Measurements from ENCODE around the gene TTC39B.

Gene TTC39B

GRCh38 chr9:15306757-15307522 is at the start of gene TTC39B:
Gene TTC39B, minus strand, starts transcription at chr9:15307216. Its CDS starts 91 bp downstream, at chr9:15307125.
- H3K36me3 ChIP-seq (ENCODE audit: control insufficient read depth in 2 of 2, insufficient read depth in 1 of 2, low read length in 2 of 2): no peaks in the 10 kb centered on the region
- no peaks in the 10 kb centered on the region for H3K9me3 ChIP-seq (ENCODE audit: control insufficient read depth, insufficient read depth, low read depth, low read length)
- H3K4me1 ChIP-seq (ENCODE audit: control insufficient read depth, insufficient read depth, low read length): no peaks in the 10 kb centered on the region
- CTCF ChIA-PET: interaction anchor here (0.5 to 1.3 kb wide), 6 partner anchors 29 to 115 kb away, joined by 3 to 4 read pairs (median 3); no protein-coding TSS in a partner anchor
- TF ChIP-seq ZIC2 (tag by site-specific recombination; IDR thresholded peaks at IDR 0.05) (0 out of 2 replicates have a peak, but pooled peaks have one; percentile 32), KLF7 (tag by site-specific recombination; IDR thresholded peaks at IDR 0.05; ENCODE audit: borderline replicate concordance) (no peak), BCL11B (tag by site-specific recombination; IDR thresholded peaks at IDR 0.05; ENCODE audit: low read depth) (peak; percentile 57; the same call in 1 of the 2 replicates), ZBTB17 (tag by site-specific recombination; IDR thresholded peaks at IDR 0.05) (peak; percentile 80), KLF9 (tag by site-specific recombination; IDR thresholded peaks at IDR 0.05; ENCODE audit: low read depth) (peak; percentile 26), ZNF76 (tag by site-specific recombination; IDR thresholded peaks at IDR 0.05; ENCODE audit: borderline replicate concordance, low read depth) (no peak), ZBTB20 (tag by site-specific recombination; IDR thresholded peaks at IDR 0.05) (peak; percentile 34; the same call in 1 of the 2 replicates), KLF1 (tag by site-specific recombination; IDR thresholded peaks at IDR 0.05) (peak; percentile 70), BCL6B (tag by site-specific recombination; IDR thresholded peaks at IDR 0.05) (no peak), PRDM10 (tag by site-specific recombination; IDR thresholded peaks at IDR 0.05) (peak; percentile 64; the same call in 1 of the 2 replicates), ZBTB26 (tag by site-specific recombination; optimal IDR thresholded peaks at IDR 0.05) (peak; percentile 45), TRIM28 (IDR thresholded peaks at IDR 0.05; ENCODE audit: borderline replicate concordance, low read length) (0 out of 2 replicates have a peak, but pooled peaks have one; percentile 20), SP7 (tag by site-specific recombination; IDR thresholded peaks at IDR 0.05) (0 out of 2 replicates have a peak, but pooled peaks have one; percentile 34), ZNF366 (tag by site-specific recombination; conservative IDR thresholded peaks at IDR 0.05) (no peak), PATZ1 (tag by site-specific recombination; IDR thresholded peaks at IDR 0.05) (peak; percentile 77), ZNF677 (tag by site-specific recombination; IDR thresholded peaks at IDR 0.05) (no peak), GLIS1 (tag by site-specific recombination; IDR thresholded peaks at IDR 0.05) (peak; percentile 32), ZBTB8A (tag by site-specific recombination; IDR thresholded peaks at IDR 0.05) (peak; percentile 26; the same call in 1 of the 2 replicates), CTCF (tag by site-specific recombination; IDR thresholded peaks at IDR 0.05) (peak; percentile 23; the same call in 1 of the 2 replicates), IKZF3 (tag by site-specific recombination; IDR thresholded peaks at IDR 0.05) (peak; percentile 85), ZNF600 (tag by site-specific recombination; IDR thresholded peaks at IDR 0.05) (0 out of 2 replicates have a peak, but pooled peaks have one; percentile 22), ZNF335 (tag by site-specific recombination; conservative IDR thresholded peaks at IDR 0.05) (peak; percentile 65), ZEB2 (tag by site-specific recombination; IDR thresholded peaks at IDR 0.05) (peak; percentile 40; the same call in 1 of the 2 replicates), SP3 (tag by site-specific recombination; IDR thresholded peaks at IDR 0.05) (peak; percentile 83), ZNF302 (tag by site-specific recombination; IDR thresholded peaks at IDR 0.05; ENCODE audit: low read depth) (no peak), SP2 (tag by site-specific recombination; IDR thresholded peaks at IDR 0.05) (peak; percentile 81), GLIS2 (tag by site-specific recombination; IDR thresholded peaks at IDR 0.05) (peak; percentile 81)
- POLR2A ChIA-PET: interaction anchor here (0.6 to 1.7 kb wide), 9 partner anchors 10 to 246 kb away, joined by 3 to 10 read pairs (median 4); partner anchors contain the start of genes CCDC171 and SNAPC3
- H3K4me3 ChIP-seq (ENCODE audit: low read depth, low read length): peak within 1 kb of the TSS; percentile 84
- H3K27ac ChIP-seq (ENCODE audit: extremely low read depth, low read depth, low read length): peak within 1 kb of the TSS; percentile 65; the same call in 1 of the 2 replicates
